CD4-positive, alpha-beta memory T cell (primary cell): ENCODE data around the gene ANKFY1. TPM values are rescaled to one million over a fixed set of nuclear protein-coding genes. Genes with fewer than 3 reads are reported as not detected.

Experiments used
- CTCF ChIA-PET: fragments of 350-600 bp; sonication (Branson Sonifier 250); formaldehyde crosslinking; loops from one replicate; lab custom pipeline; 2021; ENCODE audit warnings: inconsistent platforms; ENCODE audit not compliant: partially characterized antibody; lab: Charles Lee
- POLR2A ChIA-PET: fragments of 350-600 bp; sonication (Branson Sonifier 250); formaldehyde crosslinking; loops from one replicate; lab custom pipeline; 2021; ENCODE audit not compliant: partially characterized antibody; lab: Charles Lee
- DNase-seq, 5 donors: peaks; one replicate each; pipeline versions ENCODE4 v3.0.0 to v3.0.0-alpha.2; 2020 to 2022; ENCODE audit warnings: mixed read lengths in 1 of 5
- H3K27ac ChIP-seq: one replicate; pipeline ENCODE4 v1.7.0; 2013; ENCODE audit warnings: low read depth, low read length
- H3K27me3 ChIP-seq: 2 replicates; pipeline ENCODE4 v1.7.0; 2013; ENCODE audit warnings: mild to moderate bottlenecking, low read length, moderate library complexity; ENCODE audit not compliant: insufficient read depth
- H3K36me3 ChIP-seq: 2 replicates; pipeline ENCODE4 v1.7.0; 2013; ENCODE audit warnings: mild to moderate bottlenecking, low read length, moderate library complexity; ENCODE audit not compliant: insufficient read depth
- H3K4me1 ChIP-seq: 2 replicates; pipeline ENCODE4 v1.7.0; 2013; ENCODE audit warnings: mild to moderate bottlenecking, low read length, moderate library complexity; ENCODE audit not compliant: insufficient read depth
- H3K4me3 ChIP-seq, 2 donors: one replicate each; pipeline ENCODE4 v1.7.0; 2013; ENCODE audit warnings: low read length in 2 of 2, mild to moderate bottlenecking in 1 of 2
- H3K9me3 ChIP-seq, 2 donors: one replicate each; pipeline ENCODE4 v1.7.0; 2013; ENCODE audit warnings: low read length in 2 of 2, control low read depth in 1 of 2; ENCODE audit not compliant: control insufficient read depth in 1 of 2
- H3K27ac Mint-ChIP-seq, 7 donors: one replicate each; pipeline ENCODE4 v1.8.0; 2020 to 2021; ENCODE audit warnings: mixed read lengths in 7 of 7, mild to moderate bottlenecking in 6 of 7, inconsistent platforms in 3 of 7, moderate library complexity in 3 of 7
- H3K27me3 Mint-ChIP-seq, 2 donors: one replicate each; pipeline ENCODE4 v1.8.0; 2020 to 2021; ENCODE audit warnings: mixed read lengths in 2 of 2
- H3K36me3 Mint-ChIP-seq, 2 donors: one replicate each; pipeline ENCODE4 v1.8.0; 2020 to 2021; ENCODE audit warnings: mixed read lengths in 2 of 2, inconsistent platforms in 1 of 2, mild to moderate bottlenecking in 1 of 2
- H3K4me1 Mint-ChIP-seq, 4 donors: one replicate each; pipeline ENCODE4 v1.8.0; 2020 to 2021; ENCODE audit warnings: mixed read lengths in 4 of 4, mild to moderate bottlenecking in 1 of 4
- H3K4me3 Mint-ChIP-seq, 8 donors: one replicate each; pipeline ENCODE4 v1.8.0; 2020 to 2021; ENCODE audit warnings: mixed read lengths in 8 of 8, mild to moderate bottlenecking in 7 of 8, moderate library complexity in 6 of 8, inconsistent platforms in 3 of 8
- H3K9me3 Mint-ChIP-seq, 8 donors: one replicate each; pipeline ENCODE4 v1.8.0; 2020 to 2021; ENCODE audit warnings: mixed read lengths in 8 of 8, mild to moderate bottlenecking in 5 of 8, inconsistent platforms in 3 of 8, moderate library complexity in 1 of 8
- intact Hi-C: fragments of 100-400 bp; cut with micrococcal nuclease; formaldehyde crosslinking; loops from one replicate; pipeline ENCODE4 v1.15.1; 2023
- polyA plus RNA-seq, 2 donors: library from polyadenylated mRNA; unstranded; fragments of 300-500 nt; fragmentation: Illumina TruSeq; gene quantifications; one replicate each; pipeline ENCODE4 v1.2.3, GENCODE V29; 2021
- total RNA-seq, 2 experiments: library from RNA; stranded (reverse); gene quantifications; one replicate each; pipeline ENCODE4 v1.2.3, GENCODE V29; 2021

ANKFY1 gene
- total and polyA plus RNA-seq, 4 experiments from 2014 or later: 7.9 to 74.7 (median 47.9) TPM

GRCh38 chr17:4155980-4156620, 107.7 kb downstream of the ANKFY1 start:
- H3K27me3 Mint-ChIP-seq: no peaks in the 10 kb centered on the region
- H3K4me3 ChIP-seq: no peak overlapping the region
- H3K36me3 ChIP-seq: peaks cover 14% of the 10 kb centered on the region
- H3K4me1 ChIP-seq: peaks cover 1% of the 10 kb centered on the region
- no peak overlapping the region for H3K4me3 Mint-ChIP-seq
- peaks cover 0 to 3% (median 0%) of the 10 kb centered on the region in 8 donors for H3K9me3 Mint-ChIP-seq
- H3K4me1 Mint-ChIP-seq: peaks cover 0 to 21% (median 3%) of the 10 kb centered on the region in 4 donors
- no peak for DNase-seq
- H3K27me3 ChIP-seq: no peaks in the 10 kb centered on the region
- peaks cover 23 to 29% of the 10 kb centered on the region in 2 donors for H3K36me3 Mint-ChIP-seq
- peak overlapping the region in 5 of 7 donors; percentile 55 to 89 (median 70) for H3K27ac Mint-ChIP-seq
- POLR2A ChIA-PET: interaction anchor here (2.3 to 5.4 kb wide), 2 partner anchors 13 to 20 kb away, joined by 6 to 37 read pairs; partner anchors contain the start of genes CYB5D2 and ZZEF1
- no peaks in the 10 kb centered on the region for H3K9me3 ChIP-seq
- no peak overlapping the region for H3K27ac ChIP-seq
- intact Hi-C loops: no loop called here
- CTCF ChIA-PET: interaction anchor here (0.8 to 0.9 kb wide), 2 partner anchors 10 to 44 kb away, joined by 3 read pairs; no protein-coding TSS in a partner anchor

DNA sequence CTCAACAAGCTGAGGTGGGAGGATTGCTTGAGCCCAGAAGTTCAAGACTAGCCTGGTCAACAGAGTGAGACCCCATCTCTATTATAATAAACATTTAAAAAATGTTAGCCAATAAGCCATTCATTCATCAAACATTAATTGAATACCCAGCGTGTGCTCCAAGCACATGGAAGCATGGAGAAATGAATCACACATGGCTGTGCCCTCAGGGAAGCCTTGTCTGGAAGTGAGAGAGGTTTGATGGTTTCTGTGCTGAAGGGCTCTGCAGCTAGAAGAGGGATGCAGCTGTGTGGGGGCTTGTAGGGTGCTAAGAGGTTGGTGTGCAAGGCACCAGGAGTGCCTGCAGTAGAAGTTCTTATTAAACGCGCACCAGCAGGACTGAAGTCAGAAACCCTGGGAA, 109.6 kb downstream of the ANKFY1 start:
- Mint-ChIP-seq H3K36me3 (peaks cover 21 to 23% of the 10 kb centered on the region in 2 donors), H3K27ac (peak overlapping the region in 1 of 7 donors; percentile 17)
- H3K4me1 ChIP-seq: no peaks in the 10 kb centered on the region

GRCh38 chr17:4152471-4152870, 111.3 kb downstream of the ANKFY1 start:
- no peak overlapping the region for H3K4me3 ChIP-seq
- Mint-ChIP-seq H3K36me3 (peaks cover 12 to 14% of the 10 kb centered on the region in 2 donors), H3K4me3 (no peak overlapping the region), H3K27me3 (no peaks in the 10 kb centered on the region), H3K4me1 (peaks cover 0 to 11% (median 3%) of the 10 kb centered on the region in 4 donors), H3K27ac (no peak overlapping the region), H3K9me3 (no peaks in the 10 kb centered on the region)
- CTCF ChIA-PET: no interaction called here
- intact Hi-C loops: no loop called here
- H3K27ac ChIP-seq: no peak overlapping the region
- POLR2A ChIA-PET: interaction anchor here (0.5 to 5.4 kb wide), 2 partner anchors 9 to 107 kb away, joined by 4 to 37 read pairs; partner anchors contain the start of genes CYB5D2 and ZZEF1
- H3K9me3 ChIP-seq: no peaks in the 10 kb centered on the region
- H3K36me3 ChIP-seq: peaks cover 10% of the 10 kb centered on the region
- no peaks in the 10 kb centered on the region for H3K4me1 ChIP-seq
- DNase-seq: no peak
- H3K27me3 ChIP-seq: no peaks in the 10 kb centered on the region

More for the DNA sequence above, 109.6 kb downstream of the ANKFY1 start:
- H3K4me3 ChIP-seq: no peak overlapping the region
- ChIA-PET POLR2A (interaction anchor here (2.3 to 5.4 kb wide), 2 partner anchors 11 to 22 kb away, joined by 6 to 37 read pairs; partner anchors contain the start of genes CYB5D2 and ZZEF1), CTCF (no interaction called here)
- DNase-seq: no peak
- Mint-ChIP-seq H3K4me1 (peaks cover 0 to 7% (median 1%) of the 10 kb centered on the region in 4 donors), H3K4me3 (no peak overlapping the region), H3K27me3 (no peaks in the 10 kb centered on the region), H3K9me3 (no peaks in the 10 kb centered on the region)
- H3K9me3 ChIP-seq: no peaks in the 10 kb centered on the region
- peaks cover 14% of the 10 kb centered on the region for H3K36me3 ChIP-seq
- no peaks in the 10 kb centered on the region for H3K27me3 ChIP-seq
- H3K27ac ChIP-seq: no peak overlapping the region
- intact Hi-C loops: no loop called here

DNA sequence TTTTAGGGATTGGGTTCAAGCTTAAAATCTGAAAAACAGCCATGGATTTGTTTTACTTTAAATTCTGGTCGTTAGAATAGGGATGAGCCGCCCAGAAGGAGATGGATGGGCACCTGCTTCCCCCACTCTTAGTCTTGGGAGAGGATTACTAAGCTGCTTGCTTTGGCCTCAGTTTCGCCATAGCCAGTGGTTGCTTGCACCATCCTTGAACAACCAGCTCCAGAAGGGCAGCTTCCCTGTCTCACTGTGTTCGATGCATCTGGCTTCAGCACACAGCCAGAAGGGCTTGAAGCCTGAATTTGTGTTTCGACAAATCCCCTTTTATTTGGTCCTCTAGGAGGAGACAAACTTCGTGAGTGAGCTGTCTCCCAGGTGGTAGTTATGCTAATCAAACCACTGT, 113.7 kb downstream of the ANKFY1 start:
- intact Hi-C loops: no loop called here
- CTCF ChIA-PET: interaction anchor here (1.2 kb wide), 1 partner anchor 271 kb away, joined by 3 read pairs; no protein-coding TSS in a partner anchor

GRCh38 chr17:4148611-4149308, 115.0 kb downstream of the ANKFY1 start:
- H3K27ac Mint-ChIP-seq: peak overlapping the region in 2 of 7 donors; percentile 16 to 34
- POLR2A ChIA-PET: interaction anchor here (1.4 kb wide), 1 partner anchor 27 kb away, joined by 3 read pairs; no protein-coding TSS in a partner anchor
- intact Hi-C loops: loop anchor here (10.0 kb wide), 1 partner anchor 424 kb away; the partner anchor contains the start of gene HASPIN

More for the DNA sequence above, 113.7 kb downstream of the ANKFY1 start:
- Histone ChIP-seq H3K36me3 (no peaks in the 10 kb centered on the region), H3K4me1 (peaks cover 2% of the 10 kb centered on the region), H3K27ac (no peak overlapping the region), H3K27me3 (no peaks in the 10 kb centered on the region), H3K4me3 (no peak overlapping the region), H3K9me3 (no peaks in the 10 kb centered on the region)
- POLR2A ChIA-PET: no interaction called here
- no peaks in the 10 kb centered on the region for H3K27me3 Mint-ChIP-seq
- H3K4me1 Mint-ChIP-seq: peaks cover 1 to 9% (median 3%) of the 10 kb centered on the region in 4 donors
- no peak overlapping the region for H3K4me3 Mint-ChIP-seq
- H3K36me3 Mint-ChIP-seq: peaks cover 10 to 14% of the 10 kb centered on the region in 2 donors
- H3K9me3 Mint-ChIP-seq: peaks cover 0 to 2% (median 0%) of the 10 kb centered on the region in 8 donors
- no peak overlapping the region for H3K27ac Mint-ChIP-seq
- DNase-seq: no peak

GRCh38 chr17:4147751-4148310, 115.9 kb downstream of the ANKFY1 start:
- POLR2A ChIA-PET: interaction anchor here (1.4 kb wide), 1 partner anchor 28 kb away, joined by 3 read pairs; no protein-coding TSS in a partner anchor
- no peaks in the 10 kb centered on the region for H3K27me3 Mint-ChIP-seq
- H3K36me3 Mint-ChIP-seq: peaks cover 6 to 20% of the 10 kb centered on the region in 2 donors
- no peaks in the 10 kb centered on the region for H3K27me3 ChIP-seq
- H3K36me3 ChIP-seq: no peaks in the 10 kb centered on the region
- no peak overlapping the region for H3K4me3 ChIP-seq
- peak overlapping the region in 1 of 7 donors; percentile 53 for H3K27ac Mint-ChIP-seq
- CTCF ChIA-PET: no interaction called here
- intact Hi-C loops: loop anchor here (10.0 kb wide), 1 partner anchor 423 kb away; the partner anchor contains the start of gene HASPIN
- H3K4me3 Mint-ChIP-seq: peak overlapping the region in 1 of 8 donors; percentile 53
- H3K27ac ChIP-seq: no peak overlapping the region
- no peak for DNase-seq
- H3K4me1 ChIP-seq: peaks cover 13% of the 10 kb centered on the region
- H3K4me1 Mint-ChIP-seq: peaks cover 6 to 29% (median 14%) of the 10 kb centered on the region in 4 donors
- H3K9me3 ChIP-seq: no peaks in the 10 kb centered on the region
- peaks cover 0 to 6% (median 0%) of the 10 kb centered on the region in 8 donors for H3K9me3 Mint-ChIP-seq

More at GRCh38 chr17:4148611-4149308, 115.0 kb downstream of the ANKFY1 start:
- H3K9me3 Mint-ChIP-seq: peaks cover 0 to 2% (median 0%) of the 10 kb centered on the region in 8 donors
- no peak overlapping the region for H3K4me3 Mint-ChIP-seq
- peaks cover 13 to 14% of the 10 kb centered on the region in 2 donors for H3K36me3 Mint-ChIP-seq
- CTCF ChIA-PET: interaction anchor here (1.2 kb wide), 1 partner anchor 272 kb away, joined by 3 read pairs; no protein-coding TSS in a partner anchor
- no peaks in the 10 kb centered on the region for H3K27me3 ChIP-seq
- H3K27ac ChIP-seq: no peak overlapping the region
- no peak overlapping the region for H3K4me3 ChIP-seq
- H3K9me3 ChIP-seq: no peaks in the 10 kb centered on the region
- DNase-seq: no peak
- H3K27me3 Mint-ChIP-seq: no peaks in the 10 kb centered on the region
- no peaks in the 10 kb centered on the region for H3K36me3 ChIP-seq
- H3K4me1 ChIP-seq: peaks cover 13% of the 10 kb centered on the region
- peaks cover 6 to 19% (median 12%) of the 10 kb centered on the region in 4 donors for H3K4me1 Mint-ChIP-seq
